H9 (cell line): ENCODE results near the gene PELI3. TPM values are rescaled to one million over a fixed set of nuclear protein-coding genes. Genes with fewer than 3 reads are reported as not detected.
A peak's percentile ranks its signal among the peaks of the same experiment; 100 is the strongest.

Experiments
- DNase-seq: peaks from one replicate; pipeline ENCODE4 v3.0.0-alpha.2; 2017
- H2AFZ ChIP-seq: one replicate; pipeline ENCODE4 v1.6.1; 2013; ENCODE audit warnings: mild to moderate bottlenecking, low read length, control low read depth, moderate library complexity
- H2AK5ac ChIP-seq: 2 replicates; pipeline ENCODE4 v1.6.1; 2013; ENCODE audit warnings: low read length, control low read depth, mixed read lengths; ENCODE audit not compliant: insufficient read length
- H2BK120ac ChIP-seq: one replicate; pipeline ENCODE4 v1.6.1; 2013; ENCODE audit warnings: low read depth, mild to moderate bottlenecking, low read length, control low read depth, inconsistent platforms; ENCODE audit not compliant: poor library complexity, severe bottlenecking
- H2BK12ac ChIP-seq: 2 replicates; pipeline ENCODE4 v1.6.1; 2013; ENCODE audit warnings: low read length, control low read depth, mixed read lengths, low read depth; ENCODE audit not compliant: insufficient read length
- H2BK15ac ChIP-seq: 2 replicates; pipeline ENCODE4 v1.6.1; 2013; ENCODE audit warnings: low read depth, low read length, control low read depth
- H2BK20ac ChIP-seq: one replicate; pipeline ENCODE4 v1.6.1; 2013; ENCODE audit warnings: low read depth, mild to moderate bottlenecking, low read length, control low read depth, inconsistent platforms; ENCODE audit not compliant: poor library complexity, severe bottlenecking
- H2BK5ac ChIP-seq: 2 replicates; pipeline ENCODE4 v1.6.1; 2013; ENCODE audit warnings: low read length, control low read depth, mixed read lengths; ENCODE audit not compliant: insufficient read length
- H3K14ac ChIP-seq: 2 replicates; pipeline ENCODE4 v1.6.1; 2013; ENCODE audit warnings: low read length, control low read depth; ENCODE audit not compliant: insufficient read depth
- H3K18ac ChIP-seq: 2 replicates; pipeline ENCODE4 v1.6.1; 2013; ENCODE audit warnings: low read depth, mild to moderate bottlenecking, mixed read lengths, low read length, control low read depth; ENCODE audit not compliant: insufficient read length
- H3K23ac ChIP-seq: 2 replicates; pipeline ENCODE4 v1.6.1; 2013; ENCODE audit warnings: low read length, control low read depth, mixed read lengths, low read depth; ENCODE audit not compliant: insufficient read length
- H3K23me2 ChIP-seq: 2 replicates; pipeline ENCODE4 v1.6.1; 2013; ENCODE audit warnings: low read depth, mild to moderate bottlenecking, mixed read lengths, low read length, control low read depth; ENCODE audit not compliant: insufficient read length, poor library complexity, severe bottlenecking
- H3K27ac ChIP-seq: 2 replicates; pipeline ENCODE4 v1.5.1; 2013; ENCODE audit warnings: low read length, control low read depth, mixed read lengths, low read depth; ENCODE audit not compliant: insufficient read length
- H3K27me3 ChIP-seq: 2 replicates; pipeline ENCODE4 v1.6.1; 2013; ENCODE audit warnings: low read length, control low read depth, inconsistent platforms; ENCODE audit not compliant: insufficient read depth
- H3K4ac ChIP-seq: 2 replicates; pipeline ENCODE4 v1.6.1; 2013; ENCODE audit warnings: low read depth, mild to moderate bottlenecking, control low read depth, inconsistent platforms, low read length, moderate library complexity
- H3K4me1 ChIP-seq: 2 replicates; pipeline ENCODE4 v1.6.1; 2013; ENCODE audit warnings: low read length, control low read depth, inconsistent platforms; ENCODE audit not compliant: insufficient read depth
- H3K4me2 ChIP-seq: 2 replicates; pipeline ENCODE4 v1.6.1; 2013; ENCODE audit warnings: low read length, control low read depth, mixed read lengths; ENCODE audit not compliant: insufficient read length, insufficient read depth
- H3K56ac ChIP-seq: 2 replicates; pipeline ENCODE4 v1.6.1; 2013; ENCODE audit warnings: low read depth, mild to moderate bottlenecking, mixed read lengths, low read length, control low read depth; ENCODE audit not compliant: insufficient read length
- H3K79me1 ChIP-seq: 2 replicates; pipeline ENCODE4 v1.6.1; 2013; ENCODE audit warnings: low read depth, mild to moderate bottlenecking, moderate library complexity, low read length, control low read depth, inconsistent platforms; ENCODE audit not compliant: insufficient read depth, poor library complexity, severe bottlenecking
- H3K79me2 ChIP-seq: 2 replicates; pipeline ENCODE4 v1.6.1; 2013; ENCODE audit warnings: low read length, control low read depth, inconsistent platforms; ENCODE audit not compliant: insufficient read depth
- H3K9ac ChIP-seq: 2 replicates; pipeline ENCODE4 v1.6.1; 2013; ENCODE audit warnings: low read length, control low read depth, mixed read lengths; ENCODE audit not compliant: insufficient read length; ENCODE audit errors: extremely low read depth
- H3K9me3 ChIP-seq: one replicate; pipeline ENCODE4 v1.6.1; 2013; ENCODE audit warnings: low read depth, low read length, inconsistent platforms; ENCODE audit not compliant: control insufficient read depth
- H3T11ph ChIP-seq: one replicate; pipeline ENCODE4 v1.6.1; 2013; ENCODE audit warnings: mild to moderate bottlenecking, low read length, control low read depth, inconsistent platforms
- H4K20me1 ChIP-seq: one replicate; pipeline ENCODE4 v1.6.1; 2013; ENCODE audit not compliant: control insufficient read depth, insufficient read length, insufficient read depth
- H4K5ac ChIP-seq: 2 replicates; pipeline ENCODE4 v1.6.1; 2013; ENCODE audit warnings: low read depth, mild to moderate bottlenecking, mixed read lengths, low read length, control low read depth; ENCODE audit not compliant: insufficient read length
- H4K8ac ChIP-seq: replicated peaks from 2 replicates; pipeline ENCODE4 v1.6.1; 2013; ENCODE audit warnings: low read length, control low read depth, mixed read lengths, low read depth; ENCODE audit not compliant: insufficient read length
- H4K91ac ChIP-seq: 2 replicates; pipeline ENCODE4 v1.6.1; 2013; ENCODE audit warnings: low read depth, mild to moderate bottlenecking, moderate library complexity, mixed read lengths, low read length, control low read depth; ENCODE audit not compliant: insufficient read length
- H3K27ac Mint-ChIP-seq, 3 experiments: 2 replicates in 2 of 3; 3 replicates in 1 of 3; pipeline ENCODE4 v1.8.0; 2020 to 2021; ENCODE audit warnings: mixed read lengths in 3 of 3, mild to moderate bottlenecking in 1 of 3, moderate library complexity in 1 of 3
- H3K27me3 Mint-ChIP-seq: 2 replicates; pipeline ENCODE4 v1.8.0; 2021; ENCODE audit warnings: low read depth, mild to moderate bottlenecking, moderate library complexity, mixed read lengths
- H3K36me3 Mint-ChIP-seq, 3 experiments: 2 replicates in 2 of 3; 3 replicates in 1 of 3; pipeline ENCODE4 v1.8.0; 2020 to 2021; ENCODE audit warnings: low read depth in 3 of 3, mixed read lengths in 3 of 3; ENCODE audit not compliant: insufficient read depth in 1 of 3
- H3K4me1 Mint-ChIP-seq, 2 experiments: 2 replicates each; pipeline ENCODE4 v1.8.0; 2020; ENCODE audit warnings: mixed read lengths in 2 of 2
- H3K4me3 Mint-ChIP-seq, 2 experiments: 2 replicates in 1 of 2; 3 replicates in 1 of 2; pipeline ENCODE4 v1.8.0; 2020 to 2021; ENCODE audit warnings: mild to moderate bottlenecking in 2 of 2, mixed read lengths in 2 of 2, moderate library complexity in 1 of 2
- H3K9me3 Mint-ChIP-seq, 2 experiments: 2 replicates in 1 of 2; 3 replicates in 1 of 2; pipeline ENCODE4 v1.8.0; 2020; ENCODE audit warnings: mild to moderate bottlenecking in 2 of 2, mixed read lengths in 2 of 2, moderate library complexity in 1 of 2
- CTCF ChIP-seq: fragments of 200-600 bp; sonication (generic); conservative IDR thresholded peaks from 3 replicates; pipeline ENCODE4 v1.8.0; 2021; ENCODE audit warnings: antibody characterized with exemption, mild to moderate bottlenecking
- WGBS: extraction: QIAGEN DNeasy Blood & Tissue Kit; methylation state at CpG from one replicate; pipeline ENCODE4 v1.1.7; 2013; ENCODE audit warnings: missing lambda C conversion rate, low lambda C conversion rate, mixed read lengths; ENCODE audit not compliant: insufficient read length; ENCODE audit errors: extremely low coverage; 5-methylcytosine and 5-hydroxymethylcytosine counted together
- total RNA-seq: library from RNA; stranded (reverse); gene quantifications from 2 replicates; pipeline ENCODE4 v1.2.1, GENCODE V29; 2021

Gene PELI3
- total RNA-seq, 1 experiment from 2014 or later: 10.3 TPM

- Histone ChIP-seq H4K91ac (no peak overlapping the region), H3K18ac (no peak overlapping the region), H4K8ac (no peak overlapping the region), H2BK5ac (no peak overlapping the region), H3K27me3 (no peaks in the 10 kb centered on the region), H3K27ac (no peak overlapping the region), H4K5ac (no peak overlapping the region), H3K4me2 (no peak overlapping the region), H3K9ac (no peak overlapping the region), H3K4ac (no peak overlapping the region), H3K56ac (no peak overlapping the region), H3K79me1 (no peaks in the 10 kb centered on the region), H2BK120ac (no peak overlapping the region), H3K9me3 (peaks cover 7% of the 10 kb centered on the region), H2BK12ac (no peak overlapping the region), H3K4me1 (no peaks in the 10 kb centered on the region), H2BK15ac (no peak overlapping the region), H2AFZ (no peak overlapping the region), H3K79me2 (no peaks in the 10 kb centered on the region), H4K20me1 (no peaks in the 10 kb centered on the region), H3T11ph (no peak overlapping the region), H2AK5ac (no peak overlapping the region), H2BK20ac (no peak overlapping the region), H3K23me2 (no peaks in the 10 kb centered on the region), H3K14ac (no peak overlapping the region), H3K23ac (no peak overlapping the region)
- Mint-ChIP-seq H3K9me3 (peaks cover 0 to 6% of the 10 kb centered on the region in 2 experiments; a peak in 1 of 5 replicates), H3K4me3 (no peak overlapping the region), H3K36me3 (peaks cover 0 to 5% (median 0%) of the 10 kb centered on the region in 3 experiments; a peak in 2 of 7 replicates), H3K27ac (peak overlapping the region in 1 of 3 experiments; percentile 34; a peak in 1 of 7 replicates), H3K4me1 (peaks cover 4 to 16% of the 10 kb centered on the region in 2 experiments; a peak in 3 of 4 replicates), H3K27me3 (peaks cover 16% of the 10 kb centered on the region)
- TF ChIP-seq CTCF: no peak
- no CpG with 5 or more reads among the region's 6 CpGs for WGBS
- DNase-seq: no peak
Observed at GRCh38 chr11:66454247-66454646, 12.5 kb upstream of the PELI3 start.
